Vagina (tissue), 2 donors: ENCODE measurements around the gene NME9.
"Not testable (repeated sequence)": the region's sequence is repeated elsewhere in the genome, so short reads cannot be mapped to it uniquely, and the experiment has no call there.

ENCODE experiments used
- CTCF ChIP-seq, 3 experiments: fragments of 450-650 bp in 2 of 3; fragments of 200-600 bp in 1 of 3; sonication (generic) in 1 of 3; IDR thresholded peaks; one replicate each; pipeline ENCODE4 v1.5.1; 2017 to 2019; ENCODE audit warnings: antibody characterized with exemption in 3 of 3, mild to moderate bottlenecking in 2 of 3, moderate library complexity in 2 of 3
- POLR2AphosphoS5 ChIP-seq, 2 donors: sonication (generic); formaldehyde crosslinking; IDR thresholded peaks; one replicate each; pipeline ENCODE4 v1.9.0; 2017; ENCODE audit warnings: antibody characterized with exemption in 2 of 2, mild to moderate bottlenecking in 2 of 2, low read depth in 1 of 2; ENCODE audit not compliant: insufficient read depth in 1 of 2

GRCh38 chr3:138377212-138377611 lies 47.6 kb upstream of the NME9 start:
- not testable (repeated sequence) for TF ChIP-seq CTCF (IDR thresholded peaks at IDR 0.05); POLR2AphosphoS5 (IDR thresholded peaks at IDR 0.05; ENCODE audit: insufficient read depth in 1 of 2, low read depth in 1 of 2)
